NCI-H1436 (cell line): ENCODE measurements around the gene ADCY10.

Experiments used
- DNase-seq: peaks from one replicate; lab custom pipeline; 2025; lab: John Stamatoyannopoulos, UW

Gene ADCY10

GRCh38 chr1:167776151-167776550 lies 137.8 kb downstream of the ADCY10 start:
- DNase-seq = no peak

- DNase-seq = no peak
These were observed 138.8 kb downstream of the ADCY10 start for GRCh38 chr1:167775178-167775577.

GRCh38 chr1:167774710-167775109 lies 139.2 kb downstream of the ADCY10 start:
- no peak for DNase-seq

- DNase-seq = no peak
These were observed 140.4 kb downstream of the ADCY10 start for GRCh38 chr1:167773516-167773915.

GRCh38 chr1:167772436-167772835 lies 141.5 kb downstream of the ADCY10 start:
- DNase-seq = no peak

- no peak for DNase-seq
These were observed 143.8 kb downstream of the ADCY10 start for GRCh38 chr1:167770127-167770526.

GRCh38 chr1:167767761-167768160 lies 146.2 kb downstream of the ADCY10 start:
- DNase-seq = no peak

- no peak for DNase-seq
These were observed 147.4 kb downstream of the ADCY10 start for GRCh38 chr1:167766538-167766937.

- no peak for DNase-seq
These were observed 148.4 kb downstream of the ADCY10 start for GRCh38 chr1:167765496-167765895.

GRCh38 chr1:167764458-167765330 lies 149.2 kb downstream of the ADCY10 start:
- no peak for DNase-seq

- DNase-seq = no peak
These were observed 150.3 kb downstream of the ADCY10 start for GRCh38 chr1:167763525-167764220.

GRCh38 chr1:167762061-167762746 lies 151.7 kb downstream of the ADCY10 start:
- no peak for DNase-seq

GRCh38 chr1:167761400-167761799 lies 152.5 kb downstream of the ADCY10 start:
- no peak for DNase-seq
